Body of pancreas (tissue), 4 donors: ENCODE results near the gene ADCK2. TPM values are rescaled to one million over a fixed set of nuclear protein-coding genes. Genes with fewer than 3 reads are reported as not detected.
"Not testable (repeated sequence)": the region's sequence is repeated elsewhere in the genome, so short reads cannot be mapped to it uniquely, and the experiment has no call there.

Experiments
- ATAC-seq: fragments of 150-250 bp; one replicate; pipeline ENCODE4 v1.9.1; 2016
- DNase-seq, 4 donors: peaks; one replicate each; pipeline ENCODE4 v3.0.0-alpha.2; 2019
- H3K27ac ChIP-seq, 4 donors: fragments of 200-600 bp; sonication (generic); 1 replicate in 3 of 4; 2 replicates in 1 of 4; pipeline versions ENCODE4 v1.5.1 to v1.6.1; 2016 to 2019; ENCODE audit warnings: mild to moderate bottlenecking in 1 of 4, mixed read lengths in 1 of 4, moderate library complexity in 1 of 4
- H3K27me3 ChIP-seq, 2 donors: fragments of 200-600 bp; sonication (generic); one replicate each; pipeline ENCODE4 v1.6.0; 2016; ENCODE audit warnings: mild to moderate bottlenecking in 1 of 2
- H3K36me3 ChIP-seq, 2 donors: fragments of 200-600 bp; sonication (generic); replicated peaks in 1 of 2; 2 replicates each; pipeline ENCODE4 v1.5.1; 2016; ENCODE audit warnings: low read depth in 2 of 2; ENCODE audit not compliant: insufficient read depth in 1 of 2
- H3K4me1 ChIP-seq: fragments of 200-600 bp; sonication (generic); one replicate; pipeline ENCODE4 v1.6.0; 2016
- H3K4me3 ChIP-seq, 2 donors: fragments of 200-600 bp; sonication (generic); 1 replicate in 1 of 2; 2 replicates in 1 of 2; pipeline ENCODE4 v1.5.1; 2016 to 2019
- H3K9me3 ChIP-seq, 3 donors: fragments of 200-600 bp; sonication (generic); 1 replicate in 2 of 3; 2 replicates in 1 of 3; pipeline ENCODE4 v1.5.1; 2016
- CTCF ChIP-seq, 7 experiments: fragments of 450-650 bp in 4 of 7; fragments of 200-600 bp in 3 of 7; sonication (generic) in 3 of 7; IDR thresholded peaks; one replicate each; pipeline ENCODE4 v1.5.1; 2016 to 2019; ENCODE audit warnings: antibody characterized with exemption in 7 of 7
- POLR2A ChIP-seq, 3 donors: fragments of 450-650 bp; IDR thresholded peaks; one replicate each; pipeline ENCODE4 v1.6.1; 2016; ENCODE audit warnings: antibody characterized with exemption in 3 of 3, mild to moderate bottlenecking in 2 of 3
- WGBS, 2 donors: methylation state at CpG; one replicate each; pipeline ENCODE4 v1.1.5; 2017; 5-methylcytosine and 5-hydroxymethylcytosine counted together
- intact Hi-C: fragments of 100-400 bp; cut with DNase I; formaldehyde crosslinking; loops from one replicate; pipeline ENCODE4 v1.15.1; 2023
- total RNA-seq, 2 donors: library from RNA; depleted of rRNA; stranded (reverse); fragments of >200 nt; gene quantifications; one replicate each; pipeline ENCODE4 v1.1.0, GENCODE V29; 2016

The ADCK2 gene
- total RNA-seq, 2 donors from 2014 or later = 16.1 to 21.1 TPM

DNA sequence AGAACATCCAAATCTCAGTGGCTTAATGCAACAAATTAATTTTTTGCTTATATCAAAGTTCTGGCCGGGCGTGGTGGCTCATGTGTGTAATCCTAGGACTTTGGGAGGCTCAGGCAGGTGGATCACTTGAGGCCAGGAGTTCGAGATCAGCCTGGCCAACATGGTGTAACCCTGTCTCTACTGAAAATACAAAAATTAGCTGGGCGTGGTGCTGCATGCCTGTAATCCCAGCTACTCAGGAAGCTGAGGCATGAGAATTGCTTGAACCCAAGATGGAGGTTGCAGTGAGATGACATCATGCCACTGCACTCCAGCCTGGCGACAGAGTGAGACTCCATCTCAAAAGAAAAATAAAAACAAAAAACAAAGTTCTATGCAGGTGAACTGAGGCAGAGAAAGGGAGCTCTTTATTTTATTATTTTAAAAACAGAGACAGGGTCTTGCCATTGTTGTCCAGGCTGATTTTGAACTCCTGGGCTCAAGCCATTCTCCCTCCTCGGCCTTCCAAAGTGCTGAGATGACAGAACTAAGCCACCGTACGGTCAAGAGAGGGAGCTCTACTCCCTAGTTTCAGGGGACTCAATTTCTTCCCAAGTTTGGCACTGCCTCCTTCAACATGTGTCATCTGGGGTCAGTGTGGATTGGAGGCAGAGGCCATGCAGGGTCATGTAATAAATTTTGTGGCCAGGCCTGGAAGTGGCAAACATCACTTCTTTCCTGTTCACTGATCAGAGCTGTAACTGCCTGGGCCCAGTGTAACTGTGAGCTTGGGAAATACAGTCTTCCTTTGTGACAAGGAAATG lies 2.4 kb downstream of the ADCK2 start:
- no peak overlapping the region for H3K4me3 ChIP-seq
- intact Hi-C loops = no loop called here
- H3K9me3 ChIP-seq = no peaks in the 10 kb centered on the region
- peaks cover 25% of the 10 kb centered on the region for H3K4me1 ChIP-seq
- 66 to 72% methylated on average over 8 of the region's 8 CpGs for WGBS, 2 donors
- DNase-seq (peak in 3 of 4 donors; percentile 19 to 49 (median 22)), ATAC-seq (no peak)
- H3K27me3 ChIP-seq = no peaks in the 10 kb centered on the region
- no peak for TF ChIP-seq POLR2A (IDR thresholded peaks at IDR 0.05)
- peak in 5 of 7 experiments; percentile 5 to 35 (median 21) for TF ChIP-seq CTCF (IDR thresholded peaks at IDR 0.05)
- no peak overlapping the region for H3K27ac ChIP-seq
- H3K36me3 ChIP-seq = no peaks in the 10 kb centered on the region

DNA sequence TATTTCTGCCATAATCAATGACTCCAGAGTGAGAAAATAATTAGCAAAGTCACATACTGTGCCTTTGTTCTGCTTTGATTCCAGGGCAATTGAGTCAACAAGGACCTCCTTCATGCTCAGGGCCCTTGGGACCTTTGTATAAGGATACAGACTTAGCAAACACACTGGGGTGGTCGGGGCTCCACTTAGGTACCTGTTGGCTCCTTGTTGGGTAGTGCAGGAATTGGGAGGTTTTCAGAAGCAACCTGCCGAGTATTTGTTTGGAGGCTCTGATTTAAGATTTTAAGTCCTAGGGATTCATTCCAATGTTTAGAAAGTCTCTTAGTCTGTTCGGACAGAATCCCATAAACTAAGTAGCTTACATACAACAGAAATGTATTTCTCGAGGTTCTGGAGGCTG lies 3.0 kb downstream of the ADCK2 start:
- Histone ChIP-seq H3K27me3 (no peaks in the 10 kb centered on the region), H3K4me1 (peaks cover 25% of the 10 kb centered on the region), H3K4me3 (no peak overlapping the region), H3K36me3 (peaks cover 0 to 1% of the 10 kb centered on the region in 2 donors), H3K27ac (no peak overlapping the region), H3K9me3 (no peaks in the 10 kb centered on the region)
- no peak for ATAC-seq
- TF ChIP-seq POLR2A (IDR thresholded peaks at IDR 0.05) (no peak), CTCF (IDR thresholded peaks at IDR 0.05) (no peak)
- WGBS, 2 donors = 81 to 89% methylated on average over 4 of the region's 4 CpGs
- intact Hi-C loops = no loop called here
- DNase-seq = no peak

- intact Hi-C loops = no loop called here
- no peak overlapping the region for H3K27ac ChIP-seq
Measured at GRCh38 chr7:140676306-140676705, 3.6 kb downstream of the ADCK2 start.

DNA sequence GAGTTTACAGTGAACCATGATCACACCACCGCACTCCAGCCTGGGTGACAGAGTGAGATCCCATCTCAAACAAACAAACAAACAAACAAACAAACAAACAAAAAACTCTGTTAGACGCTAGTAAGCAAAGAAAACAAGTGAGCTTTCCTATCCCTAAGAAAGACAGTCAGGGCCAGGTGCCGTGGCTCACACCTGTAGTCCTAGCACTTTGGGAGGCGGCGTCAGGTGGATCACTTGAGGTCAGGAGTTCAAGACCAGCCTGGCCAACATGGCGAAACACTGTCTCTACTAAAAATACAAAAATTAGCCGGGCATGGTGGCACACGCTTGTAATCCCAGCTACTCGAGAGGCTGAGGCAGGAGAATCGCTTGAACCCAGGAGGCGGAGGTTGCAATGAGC lies 4.2 kb downstream of the ADCK2 start:
- H3K9me3 ChIP-seq, H3K36me3 ChIP-seq, ATAC-seq, H3K27me3 ChIP-seq, intact Hi-C loops, DNase-seq, H3K4me3 ChIP-seq, H3K27ac ChIP-seq: not testable (repeated sequence)
- peaks cover 24% of the 10 kb centered on the region for H3K4me1 ChIP-seq
- WGBS, 2 donors = 91 to 94% methylated on average over 11 of the region's 11 CpGs

More at GRCh38 chr7:140676306-140676705, 3.6 kb downstream of the ADCK2 start:
- H3K27me3 ChIP-seq = no peaks in the 10 kb centered on the region
- H3K36me3 ChIP-seq = peaks cover 0 to 3% of the 10 kb centered on the region in 2 donors
- TF ChIP-seq CTCF (IDR thresholded peaks at IDR 0.05) (no peak), POLR2A (IDR thresholded peaks at IDR 0.05) (no peak)
- WGBS, 2 donors = 76 to 82% methylated on average over 3 of the region's 3 CpGs
- no peak for DNase-seq
- H3K4me3 ChIP-seq = no peak overlapping the region
- ATAC-seq = no peak
- no peaks in the 10 kb centered on the region for H3K9me3 ChIP-seq
- H3K4me1 ChIP-seq = peaks cover 25% of the 10 kb centered on the region

GRCh38 chr7:140677496-140677895 lies 4.8 kb downstream of the ADCK2 start:
- intact Hi-C loops = no loop called here
- 81 to 87% methylated on average over 3 of the region's 3 CpGs for WGBS, 2 donors
- TF ChIP-seq POLR2A (IDR thresholded peaks at IDR 0.05) = no peak
- no peak for TF ChIP-seq CTCF (IDR thresholded peaks at IDR 0.05)
- no peaks in the 10 kb centered on the region for H3K27me3 ChIP-seq
- H3K36me3 ChIP-seq = peaks cover 0 to 3% of the 10 kb centered on the region in 2 donors
- H3K9me3 ChIP-seq = no peaks in the 10 kb centered on the region
- H3K4me3 ChIP-seq = no peak overlapping the region
- H3K4me1 ChIP-seq = peaks cover 19% of the 10 kb centered on the region
- no peak for DNase-seq
- H3K27ac ChIP-seq = no peak overlapping the region
- ATAC-seq = no peak
